Panc1 (cell line): ENCODE measurements around the gene VDR. TPM values are rescaled to one million over a fixed set of nuclear protein-coding genes. Genes with fewer than 3 reads are reported as not detected.
A peak's percentile ranks its signal among the peaks of the same experiment; 100 is the strongest.

Experiments
- ATAC-seq: fragments of 200-7000 bp; cut with Tn5 transposase; 2 replicates; pipeline ENCODE4 v1.9.1; 2020; ENCODE audit warnings: mild to moderate bottlenecking, moderate library complexity
- BruUV-seq: library from RNA; stranded (reverse); fragments of 400-500 nt; replicated peaks from 2 replicates; lab custom pipeline; 2021; lab: Mats Ljungman, UMichigan
- CTCF ChIA-PET: fragments of 300-600 bp; sonication (Branson Sonifier 250); formaldehyde crosslinking; loops from one replicate; lab custom pipeline; 2022; ENCODE audit warnings: antibody characterized with exemption; lab: Charles Lee
- POLR2A ChIA-PET: fragments of 300-600 bp; sonication (Branson Sonifier 250); formaldehyde crosslinking; loops from one replicate; lab custom pipeline; 2022; ENCODE audit warnings: antibody characterized with exemption; lab: Charles Lee
- DNase-seq: peaks from one replicate; pipeline ENCODE4 v3.0.0-alpha.2; 2010; ENCODE audit warnings: low read depth, low spot score
- H3K27ac ChIP-seq: 2 replicates; pipeline ENCODE4 v1.5.1; 2011; ENCODE audit warnings: mild to moderate bottlenecking, low read length, inconsistent platforms
- H3K27me3 ChIP-seq: fragments of 200-500 bp; sonication (Bioruptor generic); 2 replicates; pipeline ENCODE4 v1.6.0; 2014; ENCODE audit warnings: low read length, inconsistent platforms; ENCODE audit not compliant: control insufficient read depth, insufficient read depth
- H3K36me3 ChIP-seq: fragments of 200-500 bp; sonication (Bioruptor generic); 2 replicates; pipeline ENCODE4 v1.5.1; 2014; ENCODE audit warnings: inconsistent platforms, mild to moderate bottlenecking, low read length, moderate library complexity; ENCODE audit not compliant: control insufficient read depth, insufficient read depth
- H3K4me1 ChIP-seq: 2 replicates; pipeline ENCODE4 v1.5.1; 2011; ENCODE audit warnings: inconsistent platforms, mild to moderate bottlenecking, low read length, moderate library complexity; ENCODE audit not compliant: control insufficient read depth, insufficient read depth
- H3K4me3 ChIP-seq, 2 experiments: 2 replicates each; pipeline ENCODE4 v1.5.1; 2011 to 2012; ENCODE audit warnings: low read depth in 2 of 2, low read length in 2 of 2, mild to moderate bottlenecking in 2 of 2, inconsistent platforms in 1 of 2, moderate library complexity in 1 of 2
- H3K9me3 ChIP-seq: fragments of 200-500 bp; sonication (Bioruptor generic); 2 replicates; pipeline ENCODE4 v1.5.1; 2014; ENCODE audit warnings: low read depth, mild to moderate bottlenecking, inconsistent platforms, low read length, moderate library complexity; ENCODE audit not compliant: control insufficient read depth, insufficient read depth
- POLR2AphosphoS5 ChIP-seq: IDR thresholded peaks from 2 replicates; pipeline ENCODE4 v1.6.1; 2012; ENCODE audit warnings: mild to moderate bottlenecking, low read depth, low read length, moderate library complexity
- SIN3A ChIP-seq: IDR thresholded peaks from 2 replicates; pipeline ENCODE4 v1.6.1; 2012; ENCODE audit warnings: low read depth, mild to moderate bottlenecking, low read length, moderate library complexity, borderline replicate concordance; ENCODE audit not compliant: insufficient read depth
- TCF7L2 ChIP-seq: IDR thresholded peaks from 2 replicates; pipeline ENCODE4 v1.6.1; 2011; ENCODE audit warnings: mild to moderate bottlenecking, low read depth, low read length, inconsistent platforms
- in situ Hi-C: cut with HindIII; loops from 2 replicates; pipeline ENCODE4 v1.10.0; 2016; ENCODE audit warnings: low sequenced_read_pairs, low pct_unique_long_range_greater_than_20kb
- intact Hi-C: fragments of 100-400 bp; cut with micrococcal nuclease; formaldehyde crosslinking; loops from one replicate; pipeline ENCODE4 v1.10.0; 2022; ENCODE audit not compliant: unreplicated experiment
- total RNA-seq: library from RNA; stranded (reverse); gene quantifications from one replicate; pipeline ENCODE4 v1.2.1, GENCODE V29; 2021; ENCODE audit not compliant: unreplicated experiment
- TF ChIP-seq, protein P1 (sequence below): fragments of 450-650 bp; IDR thresholded peaks from 2 replicates; pipeline ENCODE4 v1.5.1; 2017; ENCODE audit warnings: mild to moderate bottlenecking
- TF ChIP-seq, protein P2 (sequence below), 2 experiments: IDR thresholded peaks; 2 replicates each; pipeline ENCODE4 v1.6.1; 2011 to 2012; ENCODE audit warnings: low read depth in 2 of 2, control low read depth in 1 of 2, low read length in 1 of 2, mild to moderate bottlenecking in 1 of 2, moderate library complexity in 1 of 2; ENCODE audit not compliant: insufficient read depth in 1 of 2

VDR gene
- total RNA-seq, 1 experiment from 2014 or later: 3.0 TPM

DNA sequence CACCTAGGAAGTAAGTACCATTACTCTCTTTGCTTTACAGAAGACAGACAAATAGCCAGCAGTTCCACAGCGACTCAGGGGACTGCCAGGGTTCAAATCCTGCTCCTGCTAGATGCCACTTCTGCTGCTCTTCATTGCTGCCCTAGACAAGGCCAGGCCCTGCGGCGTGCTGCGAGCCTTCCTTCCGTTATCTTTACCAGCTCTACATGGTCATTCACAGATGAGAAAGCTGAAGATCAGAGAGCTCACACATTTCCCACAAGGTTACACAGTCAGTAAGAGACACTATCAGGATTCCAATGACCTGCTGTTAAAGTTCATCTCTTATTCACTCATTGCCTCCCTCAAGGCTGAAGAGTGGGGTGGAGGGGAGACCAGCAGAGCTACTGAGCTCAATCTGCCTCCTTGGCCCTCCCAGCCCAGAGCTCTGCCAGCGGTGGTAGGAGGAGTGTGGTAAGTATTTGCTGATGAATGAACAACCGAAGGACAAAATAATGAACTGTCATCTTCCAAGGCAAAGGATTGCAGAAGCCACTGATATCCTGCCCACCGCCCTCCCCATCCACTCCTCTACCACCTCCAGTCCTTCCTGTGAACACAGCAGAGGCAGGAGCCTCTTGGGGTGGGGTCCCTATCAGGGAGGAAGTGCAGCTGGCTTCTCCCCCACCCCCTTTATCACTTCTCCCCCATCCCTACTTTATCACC is 70.4 kb downstream of the VDR start:
- no peak overlapping the region for H3K4me3 ChIP-seq
- peaks cover under 1% of the 10 kb centered on the region; the same call in 1 of the 2 replicates for H3K4me1 ChIP-seq
- H3K36me3 ChIP-seq: no peaks in the 10 kb centered on the region
- ChIA-PET CTCF (no interaction called here), POLR2A (no interaction called here)
- no peak for TF ChIP-seq SIN3A
- TF ChIP-seq POLR2AphosphoS5: no peak
- no peak for TF ChIP-seq TCF7L2
- TF ChIP-seq, protein P1, sequence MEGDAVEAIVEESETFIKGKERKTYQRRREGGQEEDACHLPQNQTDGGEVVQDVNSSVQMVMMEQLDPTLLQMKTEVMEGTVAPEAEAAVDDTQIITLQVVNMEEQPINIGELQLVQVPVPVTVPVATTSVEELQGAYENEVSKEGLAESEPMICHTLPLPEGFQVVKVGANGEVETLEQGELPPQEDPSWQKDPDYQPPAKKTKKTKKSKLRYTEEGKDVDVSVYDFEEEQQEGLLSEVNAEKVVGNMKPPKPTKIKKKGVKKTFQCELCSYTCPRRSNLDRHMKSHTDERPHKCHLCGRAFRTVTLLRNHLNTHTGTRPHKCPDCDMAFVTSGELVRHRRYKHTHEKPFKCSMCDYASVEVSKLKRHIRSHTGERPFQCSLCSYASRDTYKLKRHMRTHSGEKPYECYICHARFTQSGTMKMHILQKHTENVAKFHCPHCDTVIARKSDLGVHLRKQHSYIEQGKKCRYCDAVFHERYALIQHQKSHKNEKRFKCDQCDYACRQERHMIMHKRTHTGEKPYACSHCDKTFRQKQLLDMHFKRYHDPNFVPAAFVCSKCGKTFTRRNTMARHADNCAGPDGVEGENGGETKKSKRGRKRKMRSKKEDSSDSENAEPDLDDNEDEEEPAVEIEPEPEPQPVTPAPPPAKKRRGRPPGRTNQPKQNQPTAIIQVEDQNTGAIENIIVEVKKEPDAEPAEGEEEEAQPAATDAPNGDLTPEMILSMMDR: no peak
- TF ChIP-seq, protein P2, sequence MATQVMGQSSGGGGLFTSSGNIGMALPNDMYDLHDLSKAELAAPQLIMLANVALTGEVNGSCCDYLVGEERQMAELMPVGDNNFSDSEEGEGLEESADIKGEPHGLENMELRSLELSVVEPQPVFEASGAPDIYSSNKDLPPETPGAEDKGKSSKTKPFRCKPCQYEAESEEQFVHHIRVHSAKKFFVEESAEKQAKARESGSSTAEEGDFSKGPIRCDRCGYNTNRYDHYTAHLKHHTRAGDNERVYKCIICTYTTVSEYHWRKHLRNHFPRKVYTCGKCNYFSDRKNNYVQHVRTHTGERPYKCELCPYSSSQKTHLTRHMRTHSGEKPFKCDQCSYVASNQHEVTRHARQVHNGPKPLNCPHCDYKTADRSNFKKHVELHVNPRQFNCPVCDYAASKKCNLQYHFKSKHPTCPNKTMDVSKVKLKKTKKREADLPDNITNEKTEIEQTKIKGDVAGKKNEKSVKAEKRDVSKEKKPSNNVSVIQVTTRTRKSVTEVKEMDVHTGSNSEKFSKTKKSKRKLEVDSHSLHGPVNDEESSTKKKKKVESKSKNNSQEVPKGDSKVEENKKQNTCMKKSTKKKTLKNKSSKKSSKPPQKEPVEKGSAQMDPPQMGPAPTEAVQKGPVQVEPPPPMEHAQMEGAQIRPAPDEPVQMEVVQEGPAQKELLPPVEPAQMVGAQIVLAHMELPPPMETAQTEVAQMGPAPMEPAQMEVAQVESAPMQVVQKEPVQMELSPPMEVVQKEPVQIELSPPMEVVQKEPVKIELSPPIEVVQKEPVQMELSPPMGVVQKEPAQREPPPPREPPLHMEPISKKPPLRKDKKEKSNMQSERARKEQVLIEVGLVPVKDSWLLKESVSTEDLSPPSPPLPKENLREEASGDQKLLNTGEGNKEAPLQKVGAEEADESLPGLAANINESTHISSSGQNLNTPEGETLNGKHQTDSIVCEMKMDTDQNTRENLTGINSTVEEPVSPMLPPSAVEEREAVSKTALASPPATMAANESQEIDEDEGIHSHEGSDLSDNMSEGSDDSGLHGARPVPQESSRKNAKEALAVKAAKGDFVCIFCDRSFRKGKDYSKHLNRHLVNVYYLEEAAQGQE (IDR thresholded peaks at IDR 0.05; ENCODE audit: insufficient read depth in 1 of 2, low read depth in 2 of 2, low read length in 1 of 2): no peak
- H3K27me3 ChIP-seq: no peaks in the 10 kb centered on the region
- H3K27ac ChIP-seq: peak overlapping the region; percentile 4; the same call in 1 of the 2 replicates
- ATAC-seq: no peak
- no peak for DNase-seq
- no peaks in the 10 kb centered on the region for H3K9me3 ChIP-seq
- intact Hi-C loops (loop anchor here (10.0 kb wide), 1 partner anchor 120 kb away; no protein-coding TSS in a partner anchor), in situ Hi-C loops (no loop called here)
- BruUV-seq: no TSS peak

DNA sequence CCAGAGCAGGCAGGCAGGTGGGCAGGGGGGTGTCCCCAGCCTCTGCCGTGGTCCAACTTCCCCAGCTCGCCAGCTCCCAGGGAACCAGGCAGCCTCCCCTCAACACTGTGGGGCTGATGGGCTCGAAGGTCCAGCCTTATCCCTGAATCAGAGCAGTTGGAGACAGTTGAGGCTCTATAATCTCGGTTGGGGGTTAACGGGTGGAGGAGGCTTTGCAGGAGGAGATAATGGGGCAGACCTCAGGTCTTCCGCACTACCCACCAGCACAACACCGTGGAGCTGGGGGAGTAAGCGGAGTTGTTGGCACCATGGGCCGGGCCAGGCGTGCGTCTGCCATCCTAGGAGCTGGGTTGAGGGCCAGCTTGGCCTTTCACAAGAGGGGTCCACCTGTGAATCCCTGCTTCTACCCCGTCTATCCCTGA is 71.2 kb downstream of the VDR start:
- no TSS peak for BruUV-seq
- no peaks in the 10 kb centered on the region for H3K27me3 ChIP-seq
- no peak overlapping the region; the same call in 1 of the 2 replicates for H3K27ac ChIP-seq
- no peak for TF ChIP-seq SIN3A
- TF ChIP-seq, protein P1: no peak
- TF ChIP-seq, protein P2 (IDR thresholded peaks at IDR 0.05; ENCODE audit: insufficient read depth in 1 of 2, low read depth in 2 of 2, low read length in 1 of 2): no peak
- TF ChIP-seq POLR2AphosphoS5: no peak
- no peak for TF ChIP-seq TCF7L2
- DNase-seq (no peak), ATAC-seq (no peak)
- intact Hi-C loops (loop anchor here (10.0 kb wide), 1 partner anchor 119 kb away; no protein-coding TSS in a partner anchor), in situ Hi-C loops (no loop called here)
- peaks cover 6% of the 10 kb centered on the region for H3K4me1 ChIP-seq
- POLR2A ChIA-PET: interaction anchor here (0.7 kb wide), 1 partner anchor 27 kb away, joined by 5 read pairs; no protein-coding TSS in a partner anchor
- CTCF ChIA-PET: interaction anchor here (0.5 to 0.6 kb wide), 2 partner anchors 41 to 615 kb away, joined by 3 to 12 read pairs; no protein-coding TSS in a partner anchor
- H3K4me3 ChIP-seq: no peak overlapping the region
- H3K9me3 ChIP-seq: no peaks in the 10 kb centered on the region
- H3K36me3 ChIP-seq: no peaks in the 10 kb centered on the region
